ENCODE measurements around the gene CNGB1. TPM values are rescaled to one million over a fixed set of nuclear protein-coding genes. Genes with fewer than 3 reads are reported as not detected.
A peak's percentile ranks its signal among the peaks of the same experiment; 100 is the strongest.
"Not testable (repeated sequence)": the region's sequence is repeated elsewhere in the genome, so short reads cannot be mapped to it uniquely, and the experiment has no call there.

CNGB1 gene
- total and polyA plus RNA-seq, 2 of the 13 experiments (the other 11 are each of a cell fraction or from before 2014, with no cell fraction given), result 0.02 to 0.15 TPM

DNA sequence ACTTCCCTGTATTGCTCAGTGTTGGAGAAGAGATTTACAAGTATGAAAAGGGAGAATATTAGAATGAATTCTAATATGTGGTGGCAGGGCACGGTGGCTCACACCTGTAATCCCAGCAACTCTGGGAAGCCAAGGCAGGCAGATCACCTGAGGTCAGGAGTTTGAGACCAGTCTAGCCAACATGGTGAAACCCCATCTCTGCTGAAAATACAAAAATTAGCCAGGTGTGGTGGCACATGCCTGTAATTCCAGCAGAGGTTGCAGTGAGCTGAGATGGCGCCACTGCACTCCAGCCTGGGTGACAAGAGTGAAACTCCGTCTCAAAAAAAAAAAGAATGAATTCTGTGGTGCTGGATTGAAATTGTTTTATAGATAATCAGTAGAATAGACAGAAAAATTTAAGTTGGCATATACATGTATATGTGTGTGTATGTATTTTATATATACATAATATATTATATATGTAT is 75.8 kb downstream of the CNGB1 start:
- Histone ChIP-seq H3K4me1 (ENCODE audit: insufficient read depth, low read length) (peaks cover 96% of the 10 kb centered on the region), H3K9ac (ENCODE audit: insufficient read depth, low read depth, low read length) (peak overlapping the region; percentile 72), H3K4me2 (ENCODE audit: low read depth, low read length) (peak overlapping the region; percentile 93), H3K4me3 (replicated peaks in 1 of 3; ENCODE audit: insufficient read depth in 1 of 3, low read depth in 2 of 3, low read length in 3 of 3) (peak overlapping the region in 1 of 3 experiments; percentile 32; a peak in 1 of 6 replicates), H3K27ac (ENCODE audit: extremely low read length, insufficient read depth, low read length) (peak overlapping the region; percentile 95)
- BruUV-seq (replicated peaks); DNase-seq (ENCODE audit: low spot score); H3K36me3 ChIP-seq (replicated peaks in 1 of 2; ENCODE audit: control insufficient read depth in 1 of 2, insufficient read depth in 2 of 2, low read length in 2 of 2); FAIRE-seq; H2AFZ ChIP-seq (ENCODE audit: low read length); CTCF ChIA-PET (ENCODE audit: low intra/inter-chr PET ratio, low total read pairs); H4K20me1 ChIP-seq (ENCODE audit: insufficient read depth, low read length); H3K79me2 ChIP-seq (ENCODE audit: insufficient read depth, low read length); H3K9me3 ChIP-seq (ENCODE audit: low read length); H3K27me3 ChIP-seq (ENCODE audit: control insufficient read depth in 1 of 2, insufficient read depth in 2 of 2, low read length in 2 of 2); TF ChIP-seq SOX6 (IDR thresholded peaks at IDR 0.05): not testable (repeated sequence)
- ATAC-seq, result peak; percentile 5; the same call in 2 of the 3 replicates
- in situ Hi-C loops (cut with HindIII; ENCODE audit: extremely low pct_ligation_motif_present, low pct_unique_long_range_greater_than_20kb) (loop anchor here (5.0 kb wide), 1 partner anchor 107 kb away; the partner anchor contains the start of genes USB1 and ZNF319), intact Hi-C loops (cut with micrococcal nuclease; ENCODE audit: unreplicated experiment) (loop anchor here (2.0 kb wide), 1 partner anchor 234 kb away; the partner anchor contains the start of gene CFAP20)
- WGBS (ENCODE audit: low lambda C conversion rate), result 27% methylated on average over 3 of the region's 3 CpGs
- POLR2A ChIA-PET, result interaction anchor here (1.2 to 4.8 kb wide), 5 partner anchors 32 to 159 kb away, joined by 3 to 73 read pairs (median 17); partner anchors contain the start of gene KATNB1
- TF ChIP-seq, protein P1, sequence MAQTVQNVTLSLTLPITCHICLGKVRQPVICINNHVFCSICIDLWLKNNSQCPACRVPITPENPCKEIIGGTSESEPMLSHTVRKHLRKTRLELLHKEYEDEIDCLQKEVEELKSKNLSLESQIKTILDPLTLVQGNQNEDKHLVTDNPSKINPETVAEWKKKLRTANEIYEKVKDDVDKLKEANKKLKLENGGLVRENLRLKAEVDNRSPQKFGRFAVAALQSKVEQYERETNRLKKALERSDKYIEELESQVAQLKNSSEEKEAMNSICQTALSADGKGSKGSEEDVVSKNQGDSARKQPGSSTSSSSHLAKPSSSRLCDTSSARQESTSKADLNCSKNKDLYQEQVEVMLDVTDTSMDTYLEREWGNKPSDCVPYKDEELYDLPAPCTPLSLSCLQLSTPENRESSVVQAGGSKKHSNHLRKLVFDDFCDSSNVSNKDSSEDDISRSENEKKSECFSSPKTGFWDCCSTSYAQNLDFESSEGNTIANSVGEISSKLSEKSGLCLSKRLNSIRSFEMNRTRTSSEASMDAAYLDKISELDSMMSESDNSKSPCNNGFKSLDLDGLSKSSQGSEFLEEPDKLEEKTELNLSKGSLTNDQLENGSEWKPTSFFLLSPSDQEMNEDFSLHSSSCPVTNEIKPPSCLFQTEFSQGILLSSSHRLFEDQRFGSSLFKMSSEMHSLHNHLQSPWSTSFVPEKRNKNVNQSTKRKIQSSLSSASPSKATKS (CRISPR knock-in tag; IDR thresholded peaks at IDR 0.05), result peak; percentile 72; the same call in 1 of the 2 replicates
- TF ChIP-seq FOXC1 (CRISPR knock-in tag; IDR thresholded peaks at IDR 0.05; ENCODE audit: borderline replicate concordance) (peak; percentile 52; the same call in 1 of the 2 replicates), ELF3 (CRISPR knock-in tag; IDR thresholded peaks at IDR 0.05) (peak; percentile 63), ZNF543 (CRISPR knock-in tag; IDR thresholded peaks at IDR 0.05) (peak; percentile 32; the same call in 1 of the 2 replicates), KLF11 (CRISPR knock-in tag; IDR thresholded peaks at IDR 0.05) (peak; percentile 6; the same call in 1 of the 2 replicates), SAFB2 (CRISPR knock-in tag; IDR thresholded peaks at IDR 0.05; ENCODE audit: borderline replicate concordance, low read depth) (0 out of 2 replicates have a peak, but pooled peaks have one; percentile 49), ZNF652 (CRISPR knock-in tag; IDR thresholded peaks at IDR 0.05; ENCODE audit: borderline replicate concordance, low read depth) (0 out of 2 replicates have a peak, but pooled peaks have one; percentile 2), ZNF350 (CRISPR knock-in tag; IDR thresholded peaks at IDR 0.05; ENCODE audit: borderline replicate concordance, low read depth) (0 out of 2 replicates have a peak, but pooled peaks have one; percentile 4), ZFP36L1 (CRISPR knock-in tag; IDR thresholded peaks at IDR 0.05) (peak; percentile 60), ZSCAN21 (CRISPR knock-in tag; IDR thresholded peaks at IDR 0.05; ENCODE audit: borderline replicate concordance) (0 out of 2 replicates have a peak, but pooled peaks have one; percentile 15), ZNF441 (CRISPR knock-in tag; IDR thresholded peaks at IDR 0.05; ENCODE audit: borderline replicate concordance) (peak; percentile 90), SOX6 (CRISPR knock-in tag; IDR thresholded peaks at IDR 0.05) (peak; percentile 56; the same call in 1 of the 2 replicates), ZNF30 (CRISPR knock-in tag; IDR thresholded peaks at IDR 0.05) (0 out of 2 replicates have a peak, but pooled peaks have one; percentile 26), ZMAT3 (CRISPR knock-in tag; conservative IDR thresholded peaks at IDR 0.05) (0 out of 2 replicates have a peak, but pooled peaks have one; percentile 8)
- TF ChIP-seq, protein P2, sequence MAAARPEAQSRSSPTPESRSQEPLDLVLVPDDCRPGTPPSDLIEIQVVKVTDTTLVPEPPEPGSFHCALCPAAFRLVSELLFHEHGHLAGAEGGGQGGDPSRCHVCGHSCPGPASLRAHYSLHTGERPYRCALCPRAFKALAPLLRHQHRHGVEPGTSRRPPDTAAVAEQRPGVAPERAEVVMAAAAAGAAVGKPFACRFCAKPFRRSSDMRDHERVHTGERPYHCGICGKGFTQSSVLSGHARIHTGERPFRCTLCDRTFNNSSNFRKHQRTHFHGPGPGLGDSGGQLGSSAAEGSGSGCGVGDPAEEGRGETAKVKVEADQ (CRISPR knock-in tag; IDR thresholded peaks at IDR 0.05; ENCODE audit: borderline replicate concordance), result 0 out of 2 replicates have a peak, but pooled peaks have one; percentile 15
- TF ChIP-seq, protein P3, sequence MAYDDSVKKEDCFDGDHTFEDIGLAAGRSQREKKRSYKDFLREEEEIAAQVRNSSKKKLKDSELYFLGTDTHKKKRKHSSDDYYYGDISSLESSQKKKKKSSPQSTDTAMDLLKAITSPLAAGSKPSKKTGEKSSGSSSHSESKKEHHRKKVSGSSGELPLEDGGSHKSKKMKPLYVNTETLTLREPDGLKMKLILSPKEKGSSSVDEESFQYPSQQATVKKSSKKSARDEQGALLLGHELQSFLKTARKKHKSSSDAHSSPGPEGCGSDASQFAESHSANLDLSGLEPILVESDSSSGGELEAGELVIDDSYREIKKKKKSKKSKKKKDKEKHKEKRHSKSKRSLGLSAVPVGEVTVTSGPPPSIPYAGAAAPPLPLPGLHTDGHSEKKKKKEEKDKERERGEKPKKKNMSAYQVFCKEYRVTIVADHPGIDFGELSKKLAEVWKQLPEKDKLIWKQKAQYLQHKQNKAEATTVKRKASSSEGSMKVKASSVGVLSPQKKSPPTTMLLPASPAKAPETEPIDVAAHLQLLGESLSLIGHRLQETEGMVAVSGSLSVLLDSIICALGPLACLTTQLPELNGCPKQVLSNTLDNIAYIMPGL (CRISPR knock-in tag; IDR thresholded peaks at IDR 0.05; ENCODE audit: borderline replicate concordance in 1 of 2, low read depth in 1 of 2), result peak in 1 of 2 experiments; percentile 22; a peak in 1 of 4 replicates

Measured in HepG2 (cell line).